GM23338 (cell line): ENCODE data around the gene SUPV3L1. TPM values are rescaled to one million over a fixed set of nuclear protein-coding genes. Genes with fewer than 3 reads are reported as not detected.

Experiments used
- ATAC-seq: fragments of 200-7000 bp; cut with Tn5 transposase; 3 replicates; pipeline ENCODE4 v1.9.1; 2020
- DNase-seq: peaks from one replicate; pipeline ENCODE4 v3.0.0-alpha.2; 2015; ENCODE audit warnings: low spot score
- H2AFZ ChIP-seq: fragments of 200-600 bp; sonication (generic); 2 replicates; pipeline ENCODE4 v1.8.0; 2016; ENCODE audit warnings: antibody characterized with exemption, mild to moderate bottlenecking, moderate library complexity
- H3F3A ChIP-seq: fragments of 200-600 bp; sonication (generic); replicated peaks from 2 replicates; pipeline ENCODE4 v1.8.0; 2017; ENCODE audit warnings: antibody characterized with exemption, mixed run types, low read depth
- H3K27ac ChIP-seq: fragments of 200-600 bp; sonication (generic); 2 replicates; pipeline ENCODE4 v1.6.1; 2016; ENCODE audit warnings: low read depth
- H3K27me3 ChIP-seq: fragments of 200-600 bp; sonication (generic); 2 replicates; pipeline ENCODE4 v1.8.0; 2016; ENCODE audit warnings: mild to moderate bottlenecking, mixed run types, moderate library complexity; ENCODE audit not compliant: insufficient read depth
- H3K36me3 ChIP-seq: fragments of 200-600 bp; sonication (generic); 2 replicates; pipeline ENCODE4 v1.8.0; 2016; ENCODE audit warnings: mild to moderate bottlenecking; ENCODE audit not compliant: insufficient read depth
- H3K4me1 ChIP-seq: fragments of 200-600 bp; sonication (generic); 2 replicates; pipeline ENCODE4 v1.8.0; 2016; ENCODE audit warnings: mild to moderate bottlenecking, moderate library complexity; ENCODE audit not compliant: insufficient read depth
- H3K4me2 ChIP-seq: fragments of 200-600 bp; sonication (generic); 2 replicates; pipeline ENCODE4 v1.7.1; 2017; ENCODE audit warnings: mixed run types
- H3K4me3 ChIP-seq: fragments of 200-600 bp; sonication (generic); 2 replicates; pipeline ENCODE4 v1.6.1; 2016; ENCODE audit warnings: mixed run types
- H3K79me2 ChIP-seq: fragments of 200-600 bp; sonication (generic); replicated peaks from 2 replicates; pipeline ENCODE4 v1.8.0; 2017; ENCODE audit warnings: mild to moderate bottlenecking; ENCODE audit not compliant: insufficient read depth
- H3K9me2 ChIP-seq: fragments of 200-600 bp; sonication (generic); 2 replicates; pipeline ENCODE4 v1.8.0; 2017; ENCODE audit not compliant: insufficient read depth
- H4K20me1 ChIP-seq: fragments of 200-600 bp; sonication (generic); replicated peaks from 2 replicates; pipeline ENCODE4 v1.8.0; 2017; ENCODE audit warnings: mild to moderate bottlenecking; ENCODE audit not compliant: insufficient read depth
- H3K27ac Mint-ChIP-seq: 2 replicates; pipeline ENCODE4 v1.8.0; 2020; ENCODE audit warnings: inconsistent platforms, mild to moderate bottlenecking, moderate library complexity, mixed read lengths
- H3K27me3 Mint-ChIP-seq: 3 replicates; pipeline ENCODE4 v1.8.0; 2022; ENCODE audit warnings: low read depth, mild to moderate bottlenecking, moderate library complexity, mixed read lengths, inconsistent platforms; ENCODE audit not compliant: insufficient read depth, poor library complexity
- H3K36me3 Mint-ChIP-seq: 3 replicates; pipeline ENCODE4 v1.8.0; 2021; ENCODE audit warnings: low read depth, mild to moderate bottlenecking, inconsistent platforms, moderate library complexity, mixed read lengths
- H3K4me1 Mint-ChIP-seq: 3 replicates; pipeline ENCODE4 v1.8.0; 2020; ENCODE audit warnings: mild to moderate bottlenecking, inconsistent platforms, mixed read lengths
- H3K4me3 Mint-ChIP-seq: 3 replicates; pipeline ENCODE4 v1.8.0; 2021; ENCODE audit warnings: moderate library complexity, mild to moderate bottlenecking, inconsistent platforms, mixed read lengths
- H3K9me3 Mint-ChIP-seq: 3 replicates; pipeline ENCODE4 v1.8.0; 2020; ENCODE audit warnings: moderate library complexity, mild to moderate bottlenecking, inconsistent platforms, mixed read lengths
- CREB1 ChIP-seq: fragments of 250-450 bp; sonication (Bioruptor Pico); IDR thresholded peaks from 2 replicates; pipeline ENCODE4 v1.5.0; 2020; ENCODE audit warnings: low read depth, mild to moderate bottlenecking, moderate library complexity
- EZH2 ChIP-seq: fragments of 200-600 bp; sonication (generic); IDR thresholded peaks from one replicate; pipeline ENCODE4 v1.8.0; 2017; ENCODE audit warnings: antibody characterized with exemption, mild to moderate bottlenecking, low read depth; ENCODE audit not compliant: unreplicated experiment
- EZH2phosphoT487 ChIP-seq: fragments of 200-600 bp; sonication (generic); IDR thresholded peaks from one replicate; pipeline ENCODE4 v1.8.1; 2018; ENCODE audit warnings: antibody characterized with exemption; ENCODE audit not compliant: unreplicated experiment
- JUNB ChIP-seq: IDR thresholded peaks from one replicate; pipeline ENCODE4 v1.6.1; 2016; ENCODE audit warnings: antibody characterized with exemption; ENCODE audit not compliant: unreplicated experiment
- NANOG ChIP-seq: IDR thresholded peaks from 2 replicates; pipeline ENCODE4 v1.6.1; 2016; ENCODE audit warnings: antibody characterized with exemption, borderline replicate concordance
- POLR2AphosphoS5 ChIP-seq: IDR thresholded peaks from 2 replicates; pipeline ENCODE4 v1.6.1; 2016; ENCODE audit warnings: antibody characterized with exemption, low read depth
- STAT1 ChIP-seq: IDR thresholded peaks from one replicate; pipeline ENCODE4 v1.6.1; 2016; ENCODE audit warnings: antibody characterized with exemption; ENCODE audit not compliant: unreplicated experiment
- ZNF114 ChIP-seq: fragments of 250-450 bp; sonication (Bioruptor Pico); IDR thresholded peaks from 2 replicates; pipeline ENCODE4 v1.5.0; 2020; ENCODE audit warnings: mild to moderate bottlenecking, moderate library complexity
- ZNF331 ChIP-seq: fragments of 250-450 bp; sonication (Bioruptor Pico); IDR thresholded peaks from 2 replicates; pipeline ENCODE4 v1.5.0; 2020; ENCODE audit warnings: low read depth, mild to moderate bottlenecking, moderate library complexity
- polyA plus RNA-seq: library from polyadenylated mRNA; unstranded; fragments of >200 nt; fragmentation: Nextera tagmentation; extraction: Ambion mirVana; gene quantifications from 2 replicates; pipeline ENCODE4 v1.2.1, GENCODE V29; 2016
- total RNA-seq: library from RNA; depleted of rRNA; stranded (reverse); fragments of >200 nt; shearing (Covaris generic); gene quantifications from 2 replicates; pipeline ENCODE4 v1.2.3, GENCODE V29; 2014
- TF ChIP-seq, protein P1 (sequence below): IDR thresholded peaks from 2 replicates; pipeline ENCODE4 v1.6.1; 2016; ENCODE audit warnings: antibody characterized with exemption
- TF ChIP-seq, protein P2 (sequence below), 2 experiments: fragments of 200-600 bp in 1 of 2; sonication (generic) in 1 of 2; conservative IDR thresholded peaks; 2 replicates each; pipeline versions ENCODE4 v1.5.1 to v1.6.1; 2016 to 2017; ENCODE audit warnings: antibody characterized with exemption in 2 of 2, low read depth in 2 of 2, mild to moderate bottlenecking in 2 of 2, moderate library complexity in 1 of 2
- TF ChIP-seq, protein P3 (sequence below): fragments of 250-450 bp; sonication (Bioruptor Pico); IDR thresholded peaks from 2 replicates; pipeline ENCODE4 v1.5.0; 2020; ENCODE audit warnings: mild to moderate bottlenecking, moderate library complexity
- TF ChIP-seq, protein P4 (sequence below): IDR thresholded peaks from one replicate; pipeline ENCODE4 v1.6.1; 2018; ENCODE audit warnings: antibody characterized with exemption; ENCODE audit not compliant: unreplicated experiment

The SUPV3L1 gene
- total and polyA plus RNA-seq, 2 experiments from 2014 or later, result 29.9 to 45.2 TPM

GRCh38 chr10:69228151-69228550 lies 48.1 kb downstream of the SUPV3L1 start:
- H3K9me2 ChIP-seq, result no peaks in the 10 kb centered on the region
- Mint-ChIP-seq H3K9me3 (no peaks in the 10 kb centered on the region), H3K27ac (no peak overlapping the region), H3K4me1 (peaks cover 16% of the 10 kb centered on the region), H3K4me3 (no peak overlapping the region), H3K36me3 (no peaks in the 10 kb centered on the region), H3K27me3 (peaks cover 6% of the 10 kb centered on the region)
- H3K27me3 ChIP-seq, result no peaks in the 10 kb centered on the region
- no peaks in the 10 kb centered on the region for H4K20me1 ChIP-seq
- H2AFZ ChIP-seq, result no peak overlapping the region
- no peaks in the 10 kb centered on the region for H3F3A ChIP-seq
- no peaks in the 10 kb centered on the region for H3K79me2 ChIP-seq
- no peak overlapping the region for H3K27ac ChIP-seq
- TF ChIP-seq, protein P1, sequence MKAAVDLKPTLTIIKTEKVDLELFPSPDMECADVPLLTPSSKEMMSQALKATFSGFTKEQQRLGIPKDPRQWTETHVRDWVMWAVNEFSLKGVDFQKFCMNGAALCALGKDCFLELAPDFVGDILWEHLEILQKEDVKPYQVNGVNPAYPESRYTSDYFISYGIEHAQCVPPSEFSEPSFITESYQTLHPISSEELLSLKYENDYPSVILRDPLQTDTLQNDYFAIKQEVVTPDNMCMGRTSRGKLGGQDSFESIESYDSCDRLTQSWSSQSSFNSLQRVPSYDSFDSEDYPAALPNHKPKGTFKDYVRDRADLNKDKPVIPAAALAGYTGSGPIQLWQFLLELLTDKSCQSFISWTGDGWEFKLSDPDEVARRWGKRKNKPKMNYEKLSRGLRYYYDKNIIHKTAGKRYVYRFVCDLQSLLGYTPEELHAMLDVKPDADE, result no peak
- no peak for TF ChIP-seq NANOG
- TF ChIP-seq, protein P2, sequence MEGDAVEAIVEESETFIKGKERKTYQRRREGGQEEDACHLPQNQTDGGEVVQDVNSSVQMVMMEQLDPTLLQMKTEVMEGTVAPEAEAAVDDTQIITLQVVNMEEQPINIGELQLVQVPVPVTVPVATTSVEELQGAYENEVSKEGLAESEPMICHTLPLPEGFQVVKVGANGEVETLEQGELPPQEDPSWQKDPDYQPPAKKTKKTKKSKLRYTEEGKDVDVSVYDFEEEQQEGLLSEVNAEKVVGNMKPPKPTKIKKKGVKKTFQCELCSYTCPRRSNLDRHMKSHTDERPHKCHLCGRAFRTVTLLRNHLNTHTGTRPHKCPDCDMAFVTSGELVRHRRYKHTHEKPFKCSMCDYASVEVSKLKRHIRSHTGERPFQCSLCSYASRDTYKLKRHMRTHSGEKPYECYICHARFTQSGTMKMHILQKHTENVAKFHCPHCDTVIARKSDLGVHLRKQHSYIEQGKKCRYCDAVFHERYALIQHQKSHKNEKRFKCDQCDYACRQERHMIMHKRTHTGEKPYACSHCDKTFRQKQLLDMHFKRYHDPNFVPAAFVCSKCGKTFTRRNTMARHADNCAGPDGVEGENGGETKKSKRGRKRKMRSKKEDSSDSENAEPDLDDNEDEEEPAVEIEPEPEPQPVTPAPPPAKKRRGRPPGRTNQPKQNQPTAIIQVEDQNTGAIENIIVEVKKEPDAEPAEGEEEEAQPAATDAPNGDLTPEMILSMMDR (conservative IDR thresholded peaks at IDR 0.05; ENCODE audit: low read depth in 2 of 2), result no peak
- TF ChIP-seq ZNF114 (CRISPR knock-in tag), result no peak
- no peak for TF ChIP-seq JUNB
- no peak for TF ChIP-seq ZNF331
- no peak for TF ChIP-seq CREB1 (CRISPR knock-in tag)
- TF ChIP-seq POLR2AphosphoS5, result no peak
- no peak for TF ChIP-seq STAT1
- TF ChIP-seq, protein P3, sequence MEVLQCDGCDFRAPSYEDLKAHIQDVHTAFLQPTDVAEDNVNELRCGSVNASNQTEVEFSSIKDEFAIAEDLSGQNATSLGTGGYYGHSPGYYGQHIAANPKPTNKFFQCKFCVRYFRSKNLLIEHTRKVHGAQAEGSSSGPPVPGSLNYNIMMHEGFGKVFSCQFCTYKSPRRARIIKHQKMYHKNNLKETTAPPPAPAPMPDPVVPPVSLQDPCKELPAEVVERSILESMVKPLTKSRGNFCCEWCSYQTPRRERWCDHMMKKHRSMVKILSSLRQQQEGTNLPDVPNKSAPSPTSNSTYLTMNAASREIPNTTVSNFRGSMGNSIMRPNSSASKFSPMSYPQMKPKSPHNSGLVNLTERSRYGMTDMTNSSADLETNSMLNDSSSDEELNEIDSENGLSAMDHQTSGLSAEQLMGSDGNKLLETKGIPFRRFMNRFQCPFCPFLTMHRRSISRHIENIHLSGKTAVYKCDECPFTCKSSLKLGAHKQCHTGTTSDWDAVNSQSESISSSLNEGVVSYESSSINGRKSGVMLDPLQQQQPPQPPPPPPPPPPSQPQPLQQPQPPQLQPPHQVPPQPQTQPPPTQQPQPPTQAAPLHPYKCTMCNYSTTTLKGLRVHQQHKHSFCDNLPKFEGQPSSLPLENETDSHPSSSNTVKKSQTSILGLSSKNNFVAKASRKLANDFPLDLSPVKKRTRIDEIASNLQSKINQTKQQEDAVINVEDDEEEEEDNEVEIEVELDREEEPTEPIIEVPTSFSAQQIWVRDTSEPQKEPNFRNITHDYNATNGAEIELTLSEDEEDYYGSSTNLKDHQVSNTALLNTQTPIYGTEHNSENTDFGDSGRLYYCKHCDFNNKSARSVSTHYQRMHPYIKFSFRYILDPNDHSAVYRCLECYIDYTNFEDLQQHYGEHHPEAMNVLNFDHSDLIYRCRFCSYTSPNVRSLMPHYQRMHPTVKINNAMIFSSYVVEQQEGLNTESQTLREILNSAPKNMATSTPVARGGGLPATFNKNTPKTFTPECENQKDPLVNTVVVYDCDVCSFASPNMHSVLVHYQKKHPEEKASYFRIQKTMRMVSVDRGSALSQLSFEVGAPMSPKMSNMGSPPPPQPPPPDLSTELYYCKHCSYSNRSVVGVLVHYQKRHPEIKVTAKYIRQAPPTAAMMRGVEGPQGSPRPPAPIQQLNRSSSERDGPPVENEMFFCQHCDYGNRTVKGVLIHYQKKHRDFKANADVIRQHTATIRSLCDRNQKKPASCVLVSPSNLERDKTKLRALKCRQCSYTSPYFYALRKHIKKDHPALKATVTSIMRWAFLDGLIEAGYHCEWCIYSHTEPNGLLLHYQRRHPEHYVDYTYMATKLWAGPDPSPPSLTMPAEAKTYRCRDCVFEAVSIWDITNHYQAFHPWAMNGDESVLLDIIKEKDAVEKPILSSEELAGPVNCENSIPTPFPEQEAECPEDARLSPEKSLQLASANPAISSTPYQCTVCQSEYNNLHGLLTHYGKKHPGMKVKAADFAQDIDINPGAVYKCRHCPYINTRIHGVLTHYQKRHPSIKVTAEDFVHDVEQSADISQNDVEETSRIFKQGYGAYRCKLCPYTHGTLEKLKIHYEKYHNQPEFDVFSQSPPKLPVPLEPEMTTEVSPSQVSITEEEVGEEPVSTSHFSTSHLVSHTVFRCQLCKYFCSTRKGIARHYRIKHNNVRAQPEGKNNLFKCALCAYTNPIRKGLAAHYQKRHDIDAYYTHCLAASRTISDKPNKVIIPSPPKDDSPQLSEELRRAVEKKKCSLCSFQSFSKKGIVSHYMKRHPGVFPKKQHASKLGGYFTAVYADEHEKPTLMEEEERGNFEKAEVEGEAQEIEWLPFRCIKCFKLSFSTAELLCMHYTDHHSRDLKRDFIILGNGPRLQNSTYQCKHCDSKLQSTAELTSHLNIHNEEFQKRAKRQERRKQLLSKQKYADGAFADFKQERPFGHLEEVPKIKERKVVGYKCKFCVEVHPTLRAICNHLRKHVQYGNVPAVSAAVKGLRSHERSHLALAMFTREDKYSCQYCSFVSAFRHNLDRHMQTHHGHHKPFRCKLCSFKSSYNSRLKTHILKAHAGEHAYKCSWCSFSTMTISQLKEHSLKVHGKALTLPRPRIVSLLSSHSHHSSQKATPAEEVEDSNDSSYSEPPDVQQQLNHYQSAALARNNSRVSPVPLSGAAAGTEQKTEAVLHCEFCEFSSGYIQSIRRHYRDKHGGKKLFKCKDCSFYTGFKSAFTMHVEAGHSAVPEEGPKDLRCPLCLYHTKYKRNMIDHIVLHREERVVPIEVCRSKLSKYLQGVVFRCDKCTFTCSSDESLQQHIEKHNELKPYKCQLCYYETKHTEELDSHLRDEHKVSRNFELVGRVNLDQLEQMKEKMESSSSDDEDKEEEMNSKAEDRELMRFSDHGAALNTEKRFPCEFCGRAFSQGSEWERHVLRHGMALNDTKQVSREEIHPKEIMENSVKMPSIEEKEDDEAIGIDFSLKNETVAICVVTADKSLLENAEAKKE (CRISPR knock-in tag), result no peak
- TF ChIP-seq EZH2phosphoT487, result no peak
- no peak for TF ChIP-seq EZH2
- TF ChIP-seq, protein P4, sequence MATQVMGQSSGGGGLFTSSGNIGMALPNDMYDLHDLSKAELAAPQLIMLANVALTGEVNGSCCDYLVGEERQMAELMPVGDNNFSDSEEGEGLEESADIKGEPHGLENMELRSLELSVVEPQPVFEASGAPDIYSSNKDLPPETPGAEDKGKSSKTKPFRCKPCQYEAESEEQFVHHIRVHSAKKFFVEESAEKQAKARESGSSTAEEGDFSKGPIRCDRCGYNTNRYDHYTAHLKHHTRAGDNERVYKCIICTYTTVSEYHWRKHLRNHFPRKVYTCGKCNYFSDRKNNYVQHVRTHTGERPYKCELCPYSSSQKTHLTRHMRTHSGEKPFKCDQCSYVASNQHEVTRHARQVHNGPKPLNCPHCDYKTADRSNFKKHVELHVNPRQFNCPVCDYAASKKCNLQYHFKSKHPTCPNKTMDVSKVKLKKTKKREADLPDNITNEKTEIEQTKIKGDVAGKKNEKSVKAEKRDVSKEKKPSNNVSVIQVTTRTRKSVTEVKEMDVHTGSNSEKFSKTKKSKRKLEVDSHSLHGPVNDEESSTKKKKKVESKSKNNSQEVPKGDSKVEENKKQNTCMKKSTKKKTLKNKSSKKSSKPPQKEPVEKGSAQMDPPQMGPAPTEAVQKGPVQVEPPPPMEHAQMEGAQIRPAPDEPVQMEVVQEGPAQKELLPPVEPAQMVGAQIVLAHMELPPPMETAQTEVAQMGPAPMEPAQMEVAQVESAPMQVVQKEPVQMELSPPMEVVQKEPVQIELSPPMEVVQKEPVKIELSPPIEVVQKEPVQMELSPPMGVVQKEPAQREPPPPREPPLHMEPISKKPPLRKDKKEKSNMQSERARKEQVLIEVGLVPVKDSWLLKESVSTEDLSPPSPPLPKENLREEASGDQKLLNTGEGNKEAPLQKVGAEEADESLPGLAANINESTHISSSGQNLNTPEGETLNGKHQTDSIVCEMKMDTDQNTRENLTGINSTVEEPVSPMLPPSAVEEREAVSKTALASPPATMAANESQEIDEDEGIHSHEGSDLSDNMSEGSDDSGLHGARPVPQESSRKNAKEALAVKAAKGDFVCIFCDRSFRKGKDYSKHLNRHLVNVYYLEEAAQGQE, result no peak
- H3K36me3 ChIP-seq, result no peaks in the 10 kb centered on the region; the same call in 1 of the 2 replicates
- DNase-seq (no peak), ATAC-seq (no peak)
- no peak overlapping the region for H3K4me3 ChIP-seq
- peaks cover 10% of the 10 kb centered on the region for H3K4me1 ChIP-seq
- H3K4me2 ChIP-seq, result no peak overlapping the region
